ENCODE measurements around the gene C16orf95. TPM values are rescaled to one million over a fixed set of nuclear protein-coding genes. Genes with fewer than 3 reads are reported as not detected.

C16orf95 gene
- 1 to 10 TPM; 1.7 to 5.5 (median 3.9) TPM for total RNA-seq
- long read RNA-seq, partial matches to known transcripts = 0 of 1 reads
- long read RNA-seq, other reads (novel, unspliced or antisense) = 0 of 1 reads

GRCh38 chr16:87316923-87317749, at the start of gene C16orf95:
C16orf95 (minus strand) TSS chr16:87317392; CDS start chr16:87317242, 150 bp downstream.
- H3K27ac ChIP-seq = peak within 1 kb of the TSS; percentile 90 to 92 (median 91)

GRCh38 chr16:87366930-87367329, 49.7 kb upstream of the C16orf95 start:
- H3K27ac ChIP-seq = no peak overlapping the region
- no peak for ATAC-seq
- 56% methylated on average over 1 of the region's 1 CpG for WGBS (ENCODE audit: insufficient coverage, low coverage, low lambda C conversion rate, missing lambda C conversion rate)
- no peak for DNase-seq
- no peaks in the 10 kb centered on the region for H3K9me3 ChIP-seq
- peaks cover 0 to 18% (median 2%) of the 10 kb centered on the region in 4 donors for H3K4me1 ChIP-seq
- H3K27me3 ChIP-seq = no peaks in the 10 kb centered on the region
- TF ChIP-seq CTCF (IDR thresholded peaks at IDR 0.05) = no peak
- TF ChIP-seq POLR2A (IDR thresholded peaks at IDR 0.05) = no peak
- H3K36me3 ChIP-seq = peaks cover 0 to 8% (median 2%) of the 10 kb centered on the region in 4 donors
- intact Hi-C loops (cut with DNase I) = no loop called here
- no peak overlapping the region for H3K4me3 ChIP-seq

More at GRCh38 chr16:87316923-87317749, at the start of gene C16orf95:
- TF ChIP-seq CTCF (IDR thresholded peaks at IDR 0.05) = peak; percentile 51 to 67 (median 58)
- peak; percentile 88 for TF ChIP-seq POLR2A (IDR thresholded peaks at IDR 0.05)
- DNase-seq = peak; percentile 96 to 98 (median 96)
- WGBS (ENCODE audit: insufficient coverage, low coverage, low lambda C conversion rate, missing lambda C conversion rate) = 0% methylated on average over 3 of the region's 64 CpGs
- Histone ChIP-seq H3K36me3 (no peaks in the 10 kb centered on the region), H3K27me3 (no peaks in the 10 kb centered on the region), H3K4me1 (peaks cover 0 to 11% (median 0%) of the 10 kb centered on the region in 4 donors), H3K9me3 (no peaks in the 10 kb centered on the region), H3K4me3 (peak within 1 kb of the TSS; percentile 93 to 97 (median 96))
- ATAC-seq = peak; percentile 94 to 95 (median 94)
- intact Hi-C loops (cut with DNase I) = no loop called here

GRCh38 chr16:87366288-87366687, 49.1 kb upstream of the C16orf95 start:
- intact Hi-C loops (cut with DNase I) = no loop called here
- Histone ChIP-seq H3K27ac (no peak overlapping the region), H3K36me3 (peaks cover 0 to 14% (median 5%) of the 10 kb centered on the region in 4 donors), H3K4me3 (no peak overlapping the region), H3K9me3 (no peaks in the 10 kb centered on the region), H3K27me3 (no peaks in the 10 kb centered on the region), H3K4me1 (peaks cover 0 to 18% (median 2%) of the 10 kb centered on the region in 4 donors)
- WGBS (ENCODE audit: insufficient coverage, low coverage, low lambda C conversion rate, missing lambda C conversion rate) = 82% methylated on average over 3 of the region's 4 CpGs
- DNase-seq = no peak
- TF ChIP-seq POLR2A (IDR thresholded peaks at IDR 0.05) (no peak), CTCF (IDR thresholded peaks at IDR 0.05) (no peak)
- peak in 1 of 4 donors; percentile 12 for ATAC-seq

GRCh38 chr16:87365021-87365713, 48.0 kb upstream of the C16orf95 start:
- peaks cover 0 to 19% (median 7%) of the 10 kb centered on the region in 4 donors for H3K36me3 ChIP-seq
- H3K4me1 ChIP-seq = peaks cover 0 to 18% (median 2%) of the 10 kb centered on the region in 4 donors
- DNase-seq (peak in 1 of 3 donors; percentile 43), ATAC-seq (no peak)
- H3K27me3 ChIP-seq = no peaks in the 10 kb centered on the region
- no peak overlapping the region for H3K27ac ChIP-seq
- 74% methylated on average over 8 of the region's 13 CpGs for WGBS (ENCODE audit: insufficient coverage, low coverage, low lambda C conversion rate, missing lambda C conversion rate)
- H3K9me3 ChIP-seq = no peaks in the 10 kb centered on the region
- no peak overlapping the region for H3K4me3 ChIP-seq
- intact Hi-C loops (cut with DNase I) = no loop called here
- TF ChIP-seq CTCF (IDR thresholded peaks at IDR 0.05) (no peak), POLR2A (IDR thresholded peaks at IDR 0.05) (no peak)

Measured in right lobe of liver (tissue), 6 donors.